Measurements from ENCODE around the gene TGFBR3. TPM values are rescaled to one million over a fixed set of nuclear protein-coding genes. Genes with fewer than 3 reads are reported as not detected.

The TGFBR3 gene
- total and polyA plus RNA-seq, 9 donors, result 92.4 to 442 (median 165) TPM

DNA sequence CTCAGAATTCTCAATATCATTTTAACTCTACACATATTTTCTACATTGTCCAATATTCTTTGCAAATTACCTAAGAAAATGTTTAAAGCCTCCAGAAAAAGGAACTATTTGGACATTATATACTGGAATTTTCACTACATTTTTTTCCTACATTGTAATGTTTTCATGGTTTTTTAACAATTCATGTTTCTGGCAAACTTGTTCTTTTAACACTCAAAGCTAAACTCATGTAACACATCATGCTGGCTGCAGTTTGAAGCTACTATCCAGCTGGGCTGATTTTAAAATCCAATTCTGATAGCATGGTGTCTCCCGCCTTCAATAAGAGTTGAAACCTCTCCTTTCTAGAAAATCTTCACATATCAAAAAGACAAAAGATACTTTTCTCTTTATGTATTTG lies 52.0 kb downstream of the TGFBR3 start:
- Histone ChIP-seq H3K9me3 (no peaks in the 10 kb centered on the region), H3K4me1 (ENCODE audit: insufficient read depth) (peaks cover 15% of the 10 kb centered on the region), H3K4me3 (no peak overlapping the region), H3K36me3 (no peaks in the 10 kb centered on the region), H3K27me3 (no peaks in the 10 kb centered on the region), H3K27ac (no peak overlapping the region)
- DNase-seq, result no peak
- TF ChIP-seq POLR2A (IDR thresholded peaks at IDR 0.05) (no peak), EP300 (IDR thresholded peaks at IDR 0.05) (no peak)
- TF ChIP-seq, protein P1, sequence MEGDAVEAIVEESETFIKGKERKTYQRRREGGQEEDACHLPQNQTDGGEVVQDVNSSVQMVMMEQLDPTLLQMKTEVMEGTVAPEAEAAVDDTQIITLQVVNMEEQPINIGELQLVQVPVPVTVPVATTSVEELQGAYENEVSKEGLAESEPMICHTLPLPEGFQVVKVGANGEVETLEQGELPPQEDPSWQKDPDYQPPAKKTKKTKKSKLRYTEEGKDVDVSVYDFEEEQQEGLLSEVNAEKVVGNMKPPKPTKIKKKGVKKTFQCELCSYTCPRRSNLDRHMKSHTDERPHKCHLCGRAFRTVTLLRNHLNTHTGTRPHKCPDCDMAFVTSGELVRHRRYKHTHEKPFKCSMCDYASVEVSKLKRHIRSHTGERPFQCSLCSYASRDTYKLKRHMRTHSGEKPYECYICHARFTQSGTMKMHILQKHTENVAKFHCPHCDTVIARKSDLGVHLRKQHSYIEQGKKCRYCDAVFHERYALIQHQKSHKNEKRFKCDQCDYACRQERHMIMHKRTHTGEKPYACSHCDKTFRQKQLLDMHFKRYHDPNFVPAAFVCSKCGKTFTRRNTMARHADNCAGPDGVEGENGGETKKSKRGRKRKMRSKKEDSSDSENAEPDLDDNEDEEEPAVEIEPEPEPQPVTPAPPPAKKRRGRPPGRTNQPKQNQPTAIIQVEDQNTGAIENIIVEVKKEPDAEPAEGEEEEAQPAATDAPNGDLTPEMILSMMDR (IDR thresholded peaks at IDR 0.05), result no peak
- intact Hi-C loops (cut with DNase I), result no loop called here
- WGBS, 3 donors, result 78 to 86% (median 86%) methylated on average over 1 of the region's 1 CpG

DNA sequence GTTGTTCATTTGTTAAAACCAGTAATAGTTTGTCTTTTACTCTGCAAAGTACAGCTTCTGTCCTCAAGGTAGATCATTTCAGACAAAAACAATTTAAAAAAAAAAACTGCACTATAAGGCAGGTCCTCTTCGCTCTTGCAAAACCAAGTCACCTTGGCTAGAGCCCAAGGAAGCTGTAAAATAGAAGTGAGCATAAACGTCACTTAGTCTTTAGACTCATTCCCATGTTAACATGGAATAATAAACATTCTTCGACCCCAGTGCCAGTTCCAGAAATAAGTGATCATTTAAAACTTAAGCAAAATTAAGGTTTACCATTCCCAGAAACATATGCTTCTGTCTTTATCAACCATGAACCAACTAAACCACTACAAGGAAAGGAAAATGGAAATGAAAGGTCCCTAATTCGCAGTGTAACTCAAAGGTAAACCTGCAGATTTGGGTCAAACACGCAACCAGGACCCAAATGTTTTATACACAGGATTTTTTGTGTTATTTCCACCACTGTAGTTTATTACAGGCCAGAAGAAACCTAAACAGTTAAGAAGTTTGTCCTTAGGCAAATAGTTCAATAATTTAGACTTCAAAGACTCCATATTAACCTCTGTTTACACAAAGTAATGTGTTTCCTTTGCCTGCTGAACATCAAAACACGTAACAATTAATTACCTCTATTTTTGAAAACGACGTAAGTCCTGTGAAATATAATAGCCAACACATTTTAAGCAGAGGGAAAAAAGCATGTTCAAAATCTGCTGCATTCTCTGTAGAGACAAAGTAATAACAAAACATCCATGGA lies 54.6 kb downstream of the TGFBR3 start:
- Histone ChIP-seq H3K36me3 (no peaks in the 10 kb centered on the region), H3K4me3 (no peak overlapping the region), H3K9me3 (no peaks in the 10 kb centered on the region), H3K4me1 (ENCODE audit: insufficient read depth) (peaks cover 19% of the 10 kb centered on the region), H3K27me3 (no peaks in the 10 kb centered on the region), H3K27ac (peak overlapping the region in 1 of 2 donors; percentile 50)
- WGBS, 3 donors, result 41 to 46% (median 42%) methylated on average over 8 of the region's 8 CpGs
- DNase-seq, result no peak
- intact Hi-C loops (cut with DNase I), result no loop called here
- TF ChIP-seq, protein P1 (IDR thresholded peaks at IDR 0.05), result no peak
- TF ChIP-seq POLR2A (IDR thresholded peaks at IDR 0.05) (no peak), EP300 (IDR thresholded peaks at IDR 0.05) (no peak)

DNA sequence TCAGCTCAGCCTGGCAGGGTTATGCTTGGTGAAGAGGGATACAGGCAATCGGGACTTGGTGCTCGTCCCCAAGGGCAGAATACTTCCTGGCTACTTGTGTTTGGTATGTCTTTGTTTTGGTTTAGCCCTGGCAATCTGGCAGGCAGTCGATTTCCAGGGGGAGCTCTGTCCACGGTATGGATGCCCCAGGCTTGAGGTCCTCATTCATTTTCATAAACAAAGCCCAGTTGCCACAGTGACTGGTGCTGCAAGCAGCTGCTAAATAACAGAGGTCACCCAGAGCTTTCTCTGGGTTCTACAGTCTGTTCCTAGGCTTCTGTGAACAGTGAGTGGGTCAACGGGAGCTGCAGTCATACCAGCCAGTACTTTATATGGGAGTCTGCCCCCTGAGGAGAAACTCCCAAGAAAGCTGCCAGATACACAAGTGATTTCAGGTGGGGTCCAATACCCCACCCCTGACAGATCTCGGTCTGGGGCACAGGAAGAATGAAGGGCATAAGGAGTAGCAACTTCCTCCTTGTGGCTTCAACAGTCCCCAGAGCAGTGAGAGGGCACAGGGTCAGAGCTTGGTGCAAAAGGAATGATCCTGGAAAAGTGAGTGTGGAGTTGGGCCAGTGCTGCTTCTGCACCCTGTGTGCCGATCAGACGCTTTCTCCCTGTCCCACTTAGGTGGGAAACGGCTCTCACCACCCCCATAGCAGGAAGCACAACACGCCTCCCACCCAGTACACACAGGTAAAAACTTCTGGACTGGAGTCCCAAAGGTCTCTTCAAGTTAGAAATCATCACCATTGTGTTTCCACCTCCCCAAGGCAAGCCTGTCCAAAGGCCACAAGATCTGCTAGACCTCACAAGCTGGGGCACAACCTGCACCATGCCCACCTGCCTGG lies 55.5 kb downstream of the TGFBR3 start:
- H3K36me3 ChIP-seq, result no peaks in the 10 kb centered on the region
- intact Hi-C loops (cut with DNase I), result no loop called here
- no peaks in the 10 kb centered on the region for H3K27me3 ChIP-seq
- no peak for TF ChIP-seq EP300 (IDR thresholded peaks at IDR 0.05)
- TF ChIP-seq POLR2A (IDR thresholded peaks at IDR 0.05), result no peak
- TF ChIP-seq, protein P1 (IDR thresholded peaks at IDR 0.05), result no peak
- WGBS, 3 donors, result 33 to 37% (median 34%) methylated on average over 10 of the region's 10 CpGs
- no peaks in the 10 kb centered on the region for H3K9me3 ChIP-seq
- no peak overlapping the region for H3K4me3 ChIP-seq
- peaks cover 19% of the 10 kb centered on the region for H3K4me1 ChIP-seq (ENCODE audit: insufficient read depth)
- H3K27ac ChIP-seq, result peak overlapping the region in 1 of 2 donors; percentile 50
- peak; percentile 68 to 85 (median 79) for DNase-seq

DNA sequence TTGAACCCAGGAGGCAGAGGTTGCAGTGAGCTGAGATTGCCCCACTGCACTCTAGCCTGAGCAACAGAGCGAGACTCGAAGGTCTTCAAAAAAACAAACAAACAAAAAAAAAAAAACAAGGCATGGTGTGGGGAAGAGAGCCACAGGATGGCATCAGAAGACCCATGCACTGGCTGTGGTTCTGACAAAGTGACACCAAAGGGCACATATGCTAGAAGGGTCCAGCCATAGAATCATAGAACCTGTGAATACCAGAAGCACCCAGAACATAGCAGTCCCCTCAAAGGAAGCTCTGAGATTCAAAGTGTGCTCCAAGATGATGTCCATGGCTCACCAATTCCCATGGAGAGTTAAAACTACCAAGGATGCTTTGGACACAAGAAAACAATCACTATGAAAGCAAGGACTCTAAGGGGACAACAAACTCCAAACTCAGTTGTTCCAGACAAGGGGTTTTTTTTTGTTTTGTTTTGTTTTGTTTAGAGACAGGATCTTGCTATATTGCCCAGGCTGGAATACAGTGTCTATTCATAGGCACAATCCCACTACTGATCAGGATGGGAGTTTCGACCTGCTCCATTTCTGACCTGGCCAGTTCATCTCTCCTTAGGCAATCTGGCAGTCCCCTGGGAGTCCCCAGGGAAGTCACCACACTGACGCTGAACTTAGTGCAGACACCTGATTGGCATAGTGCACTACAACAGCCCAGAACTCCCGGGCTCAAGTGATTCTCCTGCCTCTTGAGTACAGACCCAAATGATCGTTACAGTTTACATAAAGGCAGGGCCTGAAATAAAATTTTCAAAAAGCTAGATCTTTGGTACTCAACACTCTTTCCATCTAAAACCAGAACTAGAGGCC lies 56.4 kb downstream of the TGFBR3 start:
- peaks cover 19% of the 10 kb centered on the region for H3K4me1 ChIP-seq (ENCODE audit: insufficient read depth)
- peak overlapping the region in 1 of 2 donors; percentile 50 for H3K27ac ChIP-seq
- no peak for DNase-seq
- WGBS, 3 donors, result 83 to 91% (median 86%) methylated on average over 6 of the region's 6 CpGs
- H3K36me3 ChIP-seq, result no peaks in the 10 kb centered on the region
- no peak for TF ChIP-seq POLR2A (IDR thresholded peaks at IDR 0.05)
- TF ChIP-seq, protein P1 (IDR thresholded peaks at IDR 0.05), result no peak
- no peak for TF ChIP-seq EP300 (IDR thresholded peaks at IDR 0.05)
- no peak overlapping the region for H3K4me3 ChIP-seq
- H3K27me3 ChIP-seq, result no peaks in the 10 kb centered on the region
- H3K9me3 ChIP-seq, result no peaks in the 10 kb centered on the region
- intact Hi-C loops (cut with DNase I), result no loop called here
